Measurements from ENCODE around the gene UBE2D2. TPM values are rescaled to one million over a fixed set of nuclear protein-coding genes. Genes with fewer than 3 reads are reported as not detected.

The UBE2D2 gene
- polyA plus RNA-seq, 1 donor from 2014 or later = 118 TPM

GRCh38 chr5:139650031-139650688 lies 89.0 kb downstream of the UBE2D2 start:
- no peak overlapping the region for H3K27ac ChIP-seq (ENCODE audit: low read length)
- H3F3A ChIP-seq (ENCODE audit: insufficient read depth, low read length, poor library complexity, severe bottlenecking) = no peaks in the 10 kb centered on the region
- H3K36me3 ChIP-seq (ENCODE audit: insufficient read depth, low read length) = no peaks in the 10 kb centered on the region
- H3K79me2 ChIP-seq (replicated peaks; ENCODE audit: insufficient read depth, low read length) = peaks cover 41% of the 10 kb centered on the region
- peak overlapping the region; percentile 82 for H3K4me2 ChIP-seq (ENCODE audit: low read length)
- peak overlapping the region; percentile 69 for H3K9ac ChIP-seq (ENCODE audit: low read length)
- no peaks in the 10 kb centered on the region for H3K9me3 ChIP-seq (ENCODE audit: low read length)
- H3K9me2 ChIP-seq (ENCODE audit: insufficient read depth, low read length) = no peaks in the 10 kb centered on the region
- H2AFZ ChIP-seq (ENCODE audit: low read depth, low read length) = no peak overlapping the region
- TF ChIP-seq SMC3 (conservative IDR thresholded peaks at IDR 0.05; ENCODE audit: poor library complexity) = peak; percentile 29
- TF ChIP-seq CTCF (IDR thresholded peaks at IDR 0.05; ENCODE audit: poor library complexity, severe bottlenecking) = peak; percentile 45
- TF ChIP-seq REST (IDR thresholded peaks at IDR 0.05; ENCODE audit: borderline replicate concordance) = no peak
- no peak for TF ChIP-seq POLR2AphosphoS5 (IDR thresholded peaks at IDR 0.05)
- peak overlapping the region; percentile 87 for H3K4me3 ChIP-seq (ENCODE audit: low read length)
- H3K27me3 ChIP-seq (ENCODE audit: insufficient read depth, low read depth, low read length) = peaks cover 31% of the 10 kb centered on the region
- no peaks in the 10 kb centered on the region for H4K20me1 ChIP-seq (ENCODE audit: insufficient read depth)

- no peak overlapping the region for H2AFZ ChIP-seq (ENCODE audit: low read depth, low read length)
- peaks cover 42% of the 10 kb centered on the region for H3K79me2 ChIP-seq (replicated peaks; ENCODE audit: insufficient read depth, low read length)
- H3K9ac ChIP-seq (ENCODE audit: low read length) = peak overlapping the region; percentile 69
- peak overlapping the region; percentile 87 for H3K4me3 ChIP-seq (ENCODE audit: low read length)
- no peaks in the 10 kb centered on the region for H3F3A ChIP-seq (ENCODE audit: insufficient read depth, low read length, poor library complexity, severe bottlenecking)
- H3K9me3 ChIP-seq (ENCODE audit: low read length) = no peaks in the 10 kb centered on the region
- H3K9me2 ChIP-seq (ENCODE audit: insufficient read depth, low read length) = no peaks in the 10 kb centered on the region
- H3K4me2 ChIP-seq (ENCODE audit: low read length) = no peak overlapping the region
- TF ChIP-seq EZH2 (IDR thresholded peaks at IDR 0.05; ENCODE audit: borderline replicate concordance, insufficient read depth, low read length, poor library complexity, severe bottlenecking) = no peak
- TF ChIP-seq MXI1 (conservative IDR thresholded peaks at IDR 0.05; ENCODE audit: poor library complexity, severe bottlenecking) = no peak
- peaks cover 31% of the 10 kb centered on the region for H3K27me3 ChIP-seq (ENCODE audit: insufficient read depth, low read depth, low read length)
- H4K20me1 ChIP-seq (ENCODE audit: insufficient read depth) = no peaks in the 10 kb centered on the region
- H3K36me3 ChIP-seq (ENCODE audit: insufficient read depth, low read length) = no peaks in the 10 kb centered on the region
- no peak overlapping the region for H3K27ac ChIP-seq (ENCODE audit: low read length)
Measured at GRCh38 chr5:139650689-139651042, 89.5 kb downstream of the UBE2D2 start.

GRCh38 chr5:139651043-139651834 lies 90.1 kb downstream of the UBE2D2 start:
- H3K9me2 ChIP-seq (ENCODE audit: insufficient read depth, low read length) = no peaks in the 10 kb centered on the region
- peak overlapping the region; percentile 69 for H3K9ac ChIP-seq (ENCODE audit: low read length)
- no peak overlapping the region for H3K4me2 ChIP-seq (ENCODE audit: low read length)
- H3K36me3 ChIP-seq (ENCODE audit: insufficient read depth, low read length) = no peaks in the 10 kb centered on the region
- peaks cover 30% of the 10 kb centered on the region for H3K27me3 ChIP-seq (ENCODE audit: insufficient read depth, low read depth, low read length)
- H2AFZ ChIP-seq (ENCODE audit: low read depth, low read length) = no peak overlapping the region
- H3K27ac ChIP-seq (ENCODE audit: low read length) = peak overlapping the region; percentile 11
- no peaks in the 10 kb centered on the region for H3K9me3 ChIP-seq (ENCODE audit: low read length)
- peak overlapping the region; percentile 87 for H3K4me3 ChIP-seq (ENCODE audit: low read length)
- H3K79me2 ChIP-seq (replicated peaks; ENCODE audit: insufficient read depth, low read length) = peaks cover 48% of the 10 kb centered on the region
- H4K20me1 ChIP-seq (ENCODE audit: insufficient read depth) = no peaks in the 10 kb centered on the region
- no peaks in the 10 kb centered on the region for H3F3A ChIP-seq (ENCODE audit: insufficient read depth, low read length, poor library complexity, severe bottlenecking)
- TF ChIP-seq EZH2 (IDR thresholded peaks at IDR 0.05; ENCODE audit: borderline replicate concordance, insufficient read depth, low read length, poor library complexity, severe bottlenecking) (no peak), RAD21 (conservative IDR thresholded peaks at IDR 0.05) (no peak), TAF1 (IDR thresholded peaks at IDR 0.05; ENCODE audit: low read depth) (no peak), EP300 (conservative IDR thresholded peaks at IDR 0.05; ENCODE audit: poor library complexity, severe bottlenecking) (no peak), POLR2AphosphoS5 (IDR thresholded peaks at IDR 0.05) (no peak), REST (IDR thresholded peaks at IDR 0.05; ENCODE audit: borderline replicate concordance) (no peak), MXI1 (conservative IDR thresholded peaks at IDR 0.05; ENCODE audit: poor library complexity, severe bottlenecking) (no peak)
